ENCODE results near the gene AREL1.

AREL1 gene

DNA sequence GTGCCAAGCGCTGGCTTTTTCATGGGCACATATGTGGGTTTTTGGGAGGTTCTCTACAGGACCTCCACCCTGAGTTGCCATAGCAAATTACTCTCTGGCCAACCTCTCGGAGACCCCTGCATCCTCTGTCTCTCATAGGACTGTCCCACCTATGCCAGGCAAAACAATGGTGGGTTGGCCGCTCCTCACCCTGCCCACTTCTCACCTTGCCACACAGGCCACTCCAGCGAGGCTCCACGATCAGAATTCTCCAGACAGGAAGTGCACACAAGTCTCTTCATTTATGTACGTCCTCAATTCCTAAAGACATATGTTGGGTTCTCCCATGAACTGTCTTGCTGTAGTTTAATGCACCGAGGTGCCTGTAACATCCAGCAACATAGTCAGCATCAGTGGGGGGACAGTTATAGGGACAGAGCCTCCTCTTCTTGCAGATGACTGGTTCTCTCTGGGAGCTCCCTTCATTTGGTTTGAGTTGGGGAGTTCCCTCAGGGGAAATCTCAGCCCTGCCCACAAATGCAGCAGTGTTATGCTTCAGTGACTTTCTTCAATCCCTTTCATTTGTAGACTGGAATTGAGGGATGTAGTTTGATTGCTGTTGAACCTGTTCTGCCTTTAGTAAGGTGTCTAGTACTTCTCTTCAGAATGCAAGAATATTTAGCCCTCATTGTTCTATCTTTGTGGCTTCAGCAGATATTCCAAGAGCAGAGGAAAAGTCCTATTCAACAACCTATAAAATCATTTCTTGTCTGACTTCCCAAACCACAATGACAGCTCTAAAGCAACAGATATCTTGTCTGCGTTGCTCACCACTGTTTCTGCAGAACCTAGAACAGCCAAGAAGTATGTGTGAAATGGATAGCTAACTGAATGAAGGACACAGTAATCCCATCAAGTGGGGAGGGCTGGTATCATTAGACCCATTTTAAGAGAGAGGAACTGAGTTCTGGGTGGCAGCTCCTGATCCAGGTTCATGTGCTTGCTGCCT, 98.1 kb downstream of the AREL1 start:
- Histone ChIP-seq H3K9me3 (ENCODE audit: insufficient read depth, low read depth, low read length) (no peaks in the 10 kb centered on the region), H3K79me2 (ENCODE audit: insufficient read depth, low read length) (no peaks in the 10 kb centered on the region), H3F3A (ENCODE audit: low read depth) (no peaks in the 10 kb centered on the region), H3K27me3 (ENCODE audit: insufficient read depth, low read length, poor library complexity, severe bottlenecking) (no peaks in the 10 kb centered on the region), H3K9me2 (replicated peaks; ENCODE audit: low read depth, low read length) (no peaks in the 10 kb centered on the region), H3K36me3 (ENCODE audit: insufficient read depth, low read length) (no peaks in the 10 kb centered on the region), H4K20me1 (ENCODE audit: insufficient read depth, low read length, poor library complexity, severe bottlenecking) (no peaks in the 10 kb centered on the region), H3K4me1 (ENCODE audit: insufficient read depth, low read length, poor library complexity, severe bottlenecking) (peaks cover 34% of the 10 kb centered on the region), H2AFZ (ENCODE audit: low read length) (no peak overlapping the region), H3K4me2 (ENCODE audit: low read depth, low read length, poor library complexity, severe bottlenecking) (no peak overlapping the region), H3K9ac (ENCODE audit: low read depth, low read length, poor library complexity, severe bottlenecking) (no peak overlapping the region), H3K4me3 (ENCODE audit: low read length, poor library complexity, severe bottlenecking) (no peak overlapping the region)
- no peak for TF ChIP-seq EZH2phosphoT487 (IDR thresholded peaks at IDR 0.05; ENCODE audit: borderline replicate concordance)
- TF ChIP-seq, protein P1, sequence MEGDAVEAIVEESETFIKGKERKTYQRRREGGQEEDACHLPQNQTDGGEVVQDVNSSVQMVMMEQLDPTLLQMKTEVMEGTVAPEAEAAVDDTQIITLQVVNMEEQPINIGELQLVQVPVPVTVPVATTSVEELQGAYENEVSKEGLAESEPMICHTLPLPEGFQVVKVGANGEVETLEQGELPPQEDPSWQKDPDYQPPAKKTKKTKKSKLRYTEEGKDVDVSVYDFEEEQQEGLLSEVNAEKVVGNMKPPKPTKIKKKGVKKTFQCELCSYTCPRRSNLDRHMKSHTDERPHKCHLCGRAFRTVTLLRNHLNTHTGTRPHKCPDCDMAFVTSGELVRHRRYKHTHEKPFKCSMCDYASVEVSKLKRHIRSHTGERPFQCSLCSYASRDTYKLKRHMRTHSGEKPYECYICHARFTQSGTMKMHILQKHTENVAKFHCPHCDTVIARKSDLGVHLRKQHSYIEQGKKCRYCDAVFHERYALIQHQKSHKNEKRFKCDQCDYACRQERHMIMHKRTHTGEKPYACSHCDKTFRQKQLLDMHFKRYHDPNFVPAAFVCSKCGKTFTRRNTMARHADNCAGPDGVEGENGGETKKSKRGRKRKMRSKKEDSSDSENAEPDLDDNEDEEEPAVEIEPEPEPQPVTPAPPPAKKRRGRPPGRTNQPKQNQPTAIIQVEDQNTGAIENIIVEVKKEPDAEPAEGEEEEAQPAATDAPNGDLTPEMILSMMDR (conservative IDR thresholded peaks at IDR 0.05; ENCODE audit: low read length), result no peak

GRCh38 chr14:74613211-74613914, 99.5 kb downstream of the AREL1 start:
- H3K4me2 ChIP-seq (ENCODE audit: low read depth, low read length, poor library complexity, severe bottlenecking), result no peak overlapping the region
- TF ChIP-seq, protein P1 (conservative IDR thresholded peaks at IDR 0.05; ENCODE audit: low read length), result no peak
- TF ChIP-seq EZH2phosphoT487 (IDR thresholded peaks at IDR 0.05; ENCODE audit: borderline replicate concordance), result no peak
- no peak overlapping the region for H3K4me3 ChIP-seq (ENCODE audit: low read length, poor library complexity, severe bottlenecking)
- H3K9me3 ChIP-seq (ENCODE audit: insufficient read depth, low read depth, low read length), result no peaks in the 10 kb centered on the region
- no peak overlapping the region for H2AFZ ChIP-seq (ENCODE audit: low read length)
- H3K4me1 ChIP-seq (ENCODE audit: insufficient read depth, low read length, poor library complexity, severe bottlenecking), result peaks cover 20% of the 10 kb centered on the region
- H3F3A ChIP-seq (ENCODE audit: low read depth), result no peaks in the 10 kb centered on the region
- H3K79me2 ChIP-seq (ENCODE audit: insufficient read depth, low read length), result no peaks in the 10 kb centered on the region
- H3K27me3 ChIP-seq (ENCODE audit: insufficient read depth, low read length, poor library complexity, severe bottlenecking), result no peaks in the 10 kb centered on the region
- H3K36me3 ChIP-seq (ENCODE audit: insufficient read depth, low read length), result no peaks in the 10 kb centered on the region
- H3K9me2 ChIP-seq (replicated peaks; ENCODE audit: low read depth, low read length), result no peaks in the 10 kb centered on the region
- H3K9ac ChIP-seq (ENCODE audit: low read depth, low read length, poor library complexity, severe bottlenecking), result no peak overlapping the region
- H4K20me1 ChIP-seq (ENCODE audit: insufficient read depth, low read length, poor library complexity, severe bottlenecking), result no peaks in the 10 kb centered on the region

GRCh38 chr14:74612350-74613021, 100.4 kb downstream of the AREL1 start:
- Histone ChIP-seq H3K27me3 (ENCODE audit: insufficient read depth, low read length, poor library complexity, severe bottlenecking) (no peaks in the 10 kb centered on the region), H3F3A (ENCODE audit: low read depth) (no peaks in the 10 kb centered on the region), H3K36me3 (ENCODE audit: insufficient read depth, low read length) (no peaks in the 10 kb centered on the region), H2AFZ (ENCODE audit: low read length) (no peak overlapping the region), H3K9me2 (replicated peaks; ENCODE audit: low read depth, low read length) (no peaks in the 10 kb centered on the region), H3K4me1 (ENCODE audit: insufficient read depth, low read length, poor library complexity, severe bottlenecking) (peaks cover 12% of the 10 kb centered on the region), H3K79me2 (ENCODE audit: insufficient read depth, low read length) (no peaks in the 10 kb centered on the region), H3K9me3 (ENCODE audit: insufficient read depth, low read depth, low read length) (no peaks in the 10 kb centered on the region), H4K20me1 (ENCODE audit: insufficient read depth, low read length, poor library complexity, severe bottlenecking) (no peaks in the 10 kb centered on the region), H3K9ac (ENCODE audit: low read depth, low read length, poor library complexity, severe bottlenecking) (no peak overlapping the region), H3K4me3 (ENCODE audit: low read length, poor library complexity, severe bottlenecking) (no peak overlapping the region), H3K4me2 (ENCODE audit: low read depth, low read length, poor library complexity, severe bottlenecking) (no peak overlapping the region)
- no peak for TF ChIP-seq EZH2phosphoT487 (IDR thresholded peaks at IDR 0.05; ENCODE audit: borderline replicate concordance)
- TF ChIP-seq, protein P1 (conservative IDR thresholded peaks at IDR 0.05; ENCODE audit: low read length), result no peak
